GM12872 (cell line): ENCODE data around the gene GRB10.
A peak's percentile ranks its signal among the peaks of the same experiment; 100 is the strongest.

Experiments
- CTCF ChIP-seq: IDR thresholded peaks from 3 replicates; pipeline ENCODE4 v1.5.1; 2011; ENCODE audit warnings: low read depth, mild to moderate bottlenecking, low read length, moderate library complexity; ENCODE audit not compliant: insufficient read depth

GRB10 gene

GRCh38 chr7:50594136-50594535 lies 188.6 kb downstream of the GRB10 start:
- TF ChIP-seq CTCF = no peak

GRCh38 chr7:50592940-50593339 lies 189.8 kb downstream of the GRB10 start:
- TF ChIP-seq CTCF = no peak

- no peak for TF ChIP-seq CTCF
These were observed 190.9 kb downstream of the GRB10 start for GRCh38 chr7:50591480-50592438.

- TF ChIP-seq CTCF = no peak
These were observed 191.6 kb downstream of the GRB10 start for GRCh38 chr7:50591098-50591479.

- TF ChIP-seq CTCF = no peak
These were observed 192.2 kb downstream of the GRB10 start for GRCh38 chr7:50590535-50590934.

GRCh38 chr7:50589364-50589763 lies 193.3 kb downstream of the GRB10 start:
- TF ChIP-seq CTCF = no peak

- peak; percentile 35; the same call in 2 of the 3 replicates for TF ChIP-seq CTCF
These were observed 193.8 kb downstream of the GRB10 start for GRCh38 chr7:50588937-50589336.
